HUES64 (cell line): Measurements from ENCODE around the gene C16orf92.

ENCODE experiments used
- H3K27ac ChIP-seq: 2 replicates; pipeline ENCODE4 v1.7.0; 2013; ENCODE audit warnings: low read depth, low read length, inconsistent platforms
- H3K27me3 ChIP-seq: 2 replicates; pipeline ENCODE4 v1.6.1; 2013; ENCODE audit warnings: mild to moderate bottlenecking, low read length; ENCODE audit not compliant: insufficient read depth
- H3K36me3 ChIP-seq: 2 replicates; pipeline ENCODE4 v1.6.1; 2013; ENCODE audit warnings: mild to moderate bottlenecking, low read length; ENCODE audit not compliant: insufficient read depth
- H3K4me1 ChIP-seq: 2 replicates; pipeline ENCODE4 v1.6.1; 2013; ENCODE audit warnings: mild to moderate bottlenecking, low read length, moderate library complexity; ENCODE audit not compliant: insufficient read depth
- H3K4me3 ChIP-seq: 2 replicates; pipeline ENCODE4 v1.5.1; 2013; ENCODE audit warnings: mild to moderate bottlenecking, low read length, moderate library complexity
- H3K9ac ChIP-seq: 2 replicates; pipeline ENCODE4 v1.6.1; 2013; ENCODE audit warnings: mild to moderate bottlenecking, low read depth, low read length
- H3K9me3 ChIP-seq: 2 replicates; pipeline ENCODE4 v1.6.1; 2013; ENCODE audit warnings: low read depth, low read length; ENCODE audit not compliant: insufficient read depth
- WGBS: fragments of 150-250, 120-280 bp; methylation state at CpG from one replicate; pipeline ENCODE4 v1.1.7; 2013; ENCODE audit warnings: missing lambda C conversion rate; 5-methylcytosine and 5-hydroxymethylcytosine counted together

C16orf92 gene

GRCh38 chr16:30052671-30053372 is 29.8 kb downstream of the C16orf92 start:
- Histone ChIP-seq H3K27ac (no peak overlapping the region), H3K4me1 (no peaks in the 10 kb centered on the region; the same call in 1 of the 2 replicates), H3K9me3 (no peaks in the 10 kb centered on the region), H3K36me3 (no peaks in the 10 kb centered on the region), H3K4me3 (peak overlapping the region; percentile 67), H3K27me3 (no peaks in the 10 kb centered on the region), H3K9ac (peak overlapping the region; percentile 40; the same call in 1 of the 2 replicates)
- 1% methylated on average over 55 of the region's 58 CpGs for WGBS

- Histone ChIP-seq H3K27me3 (no peaks in the 10 kb centered on the region), H3K36me3 (no peaks in the 10 kb centered on the region), H3K9ac (peak overlapping the region; percentile 33; the same call in 1 of the 2 replicates), H3K27ac (no peak overlapping the region), H3K4me1 (no peaks in the 10 kb centered on the region; the same call in 1 of the 2 replicates), H3K9me3 (no peaks in the 10 kb centered on the region), H3K4me3 (peak overlapping the region; percentile 67)
- 16% methylated on average over 19 of the region's 19 CpGs for WGBS
Measured at GRCh38 chr16:30053376-30054015, 30.5 kb downstream of the C16orf92 start.

- H3K9ac ChIP-seq, result no peak overlapping the region
- no peak overlapping the region for H3K4me3 ChIP-seq
- H3K9me3 ChIP-seq, result no peaks in the 10 kb centered on the region
- H3K36me3 ChIP-seq, result no peaks in the 10 kb centered on the region
- H3K27ac ChIP-seq, result no peak overlapping the region
- H3K27me3 ChIP-seq, result no peaks in the 10 kb centered on the region
- no peaks in the 10 kb centered on the region; the same call in 1 of the 2 replicates for H3K4me1 ChIP-seq
- 65% methylated on average over 8 of the region's 8 CpGs for WGBS
Measured at GRCh38 chr16:30054451-30054850, 31.5 kb downstream of the C16orf92 start.

- Histone ChIP-seq H3K4me3 (no peak overlapping the region), H3K4me1 (no peaks in the 10 kb centered on the region; the same call in 1 of the 2 replicates), H3K36me3 (no peaks in the 10 kb centered on the region), H3K9me3 (no peaks in the 10 kb centered on the region), H3K27me3 (no peaks in the 10 kb centered on the region), H3K9ac (no peak overlapping the region), H3K27ac (no peak overlapping the region)
- 32% methylated on average over 10 of the region's 10 CpGs for WGBS
Measured at GRCh38 chr16:30054959-30055553, 32.1 kb downstream of the C16orf92 start.

GRCh38 chr16:30060346-30060745 is 37.3 kb downstream of the C16orf92 start:
- Histone ChIP-seq H3K4me3 (no peak overlapping the region), H3K9me3 (no peaks in the 10 kb centered on the region), H3K9ac (no peak overlapping the region), H3K4me1 (peaks cover 10% of the 10 kb centered on the region; the same call in 1 of the 2 replicates), H3K27ac (no peak overlapping the region), H3K36me3 (no peaks in the 10 kb centered on the region), H3K27me3 (no peaks in the 10 kb centered on the region)
- WGBS, result 90% methylated on average over 4 of the region's 4 CpGs

GRCh38 chr16:30060836-30061554 is 38.0 kb downstream of the C16orf92 start:
- Histone ChIP-seq H3K36me3 (no peaks in the 10 kb centered on the region), H3K4me1 (peaks cover 10% of the 10 kb centered on the region; the same call in 1 of the 2 replicates), H3K9me3 (no peaks in the 10 kb centered on the region), H3K27me3 (no peaks in the 10 kb centered on the region), H3K4me3 (no peak overlapping the region), H3K27ac (no peak overlapping the region), H3K9ac (no peak overlapping the region)
- 81% methylated on average over 2 of the region's 2 CpGs for WGBS

GRCh38 chr16:30063278-30063892 is 40.4 kb downstream of the C16orf92 start:
- Histone ChIP-seq H3K4me1 (peaks cover 10% of the 10 kb centered on the region; the same call in 1 of the 2 replicates), H3K36me3 (peaks cover 17% of the 10 kb centered on the region), H3K9me3 (no peaks in the 10 kb centered on the region), H3K27ac (peak overlapping the region; percentile 98), H3K27me3 (no peaks in the 10 kb centered on the region), H3K9ac (peak overlapping the region; percentile 90), H3K4me3 (peak overlapping the region; percentile 96)
- WGBS, result 57% methylated on average over 12 of the region's 12 CpGs

- peaks cover 24% of the 10 kb centered on the region for H3K36me3 ChIP-seq
- peak overlapping the region; percentile 96 for H3K4me3 ChIP-seq
- peak overlapping the region; percentile 98 for H3K27ac ChIP-seq
- H3K4me1 ChIP-seq, result peaks cover 10% of the 10 kb centered on the region; the same call in 1 of the 2 replicates
- no peaks in the 10 kb centered on the region for H3K9me3 ChIP-seq
- 2% methylated on average over 20 of the region's 27 CpGs for WGBS
- H3K27me3 ChIP-seq, result no peaks in the 10 kb centered on the region
- H3K9ac ChIP-seq, result peak overlapping the region; percentile 90
Measured at GRCh38 chr16:30063893-30064728, 41.1 kb downstream of the C16orf92 start.

- peaks cover 30% of the 10 kb centered on the region for H3K36me3 ChIP-seq
- H3K4me1 ChIP-seq, result peaks cover 10% of the 10 kb centered on the region; the same call in 1 of the 2 replicates
- peak overlapping the region; percentile 90 for H3K9ac ChIP-seq
- no peaks in the 10 kb centered on the region for H3K27me3 ChIP-seq
- WGBS, result under 1% methylated on average over 25 of the region's 25 CpGs
- H3K9me3 ChIP-seq, result no peaks in the 10 kb centered on the region
- peak overlapping the region; percentile 98 for H3K27ac ChIP-seq
- H3K4me3 ChIP-seq, result peak overlapping the region; percentile 96
Measured at GRCh38 chr16:30064729-30065101, 41.7 kb downstream of the C16orf92 start.
